Ishikawa (cell line): ENCODE data around the gene SLC2A4.

ENCODE experiments used
- CEBPB ChIP-seq: IDR thresholded peaks from 2 replicates; pipeline ENCODE4 v1.6.1; 2012
- CREB1 ChIP-seq: IDR thresholded peaks from 2 replicates; pipeline ENCODE4 v1.6.1; 2012; ENCODE audit warnings: low read depth
- EGR1 ChIP-seq: IDR thresholded peaks from 2 replicates; pipeline ENCODE4 v1.6.1; 2012
- EP300 ChIP-seq: IDR thresholded peaks from 2 replicates; pipeline ENCODE4 v1.6.1; 2012; ENCODE audit warnings: borderline replicate concordance
- FOXM1 ChIP-seq: IDR thresholded peaks from 2 replicates; pipeline ENCODE4 v1.6.1; 2012; ENCODE audit warnings: low read depth, borderline replicate concordance
- MAX ChIP-seq: IDR thresholded peaks from 2 replicates; pipeline ENCODE4 v1.6.1; 2012
- NFIC ChIP-seq: IDR thresholded peaks from 2 replicates; pipeline ENCODE4 v1.6.1; 2012
- RAD21 ChIP-seq: IDR thresholded peaks from 2 replicates; pipeline ENCODE4 v1.6.1; 2012; ENCODE audit warnings: low read depth
- TAF1 ChIP-seq: IDR thresholded peaks from 2 replicates; pipeline ENCODE4 v1.6.1; 2012; ENCODE audit warnings: low read depth, mild to moderate bottlenecking
- TCF12 ChIP-seq: IDR thresholded peaks from 2 replicates; pipeline ENCODE4 v1.6.1; 2012; ENCODE audit warnings: low read depth
- TEAD4 ChIP-seq: IDR thresholded peaks from 2 replicates; pipeline ENCODE4 v1.6.1; 2012
- YY1 ChIP-seq: IDR thresholded peaks from 2 replicates; pipeline ENCODE4 v1.6.1; 2012; ENCODE audit warnings: low read depth
- ZBTB7A ChIP-seq: IDR thresholded peaks from 2 replicates; pipeline ENCODE4 v1.6.1; 2012; ENCODE audit warnings: low read depth
- TF ChIP-seq, protein P1 (sequence below): IDR thresholded peaks from 2 replicates; pipeline ENCODE4 v1.6.1; 2012
- TF ChIP-seq, protein P2 (sequence below): IDR thresholded peaks from 2 replicates; pipeline ENCODE4 v1.6.1; 2012; ENCODE audit warnings: low read depth, mild to moderate bottlenecking

SLC2A4 gene

GRCh38 chr17:7321466-7321865 is 39.9 kb downstream of the SLC2A4 start:
- TF ChIP-seq, protein P1, sequence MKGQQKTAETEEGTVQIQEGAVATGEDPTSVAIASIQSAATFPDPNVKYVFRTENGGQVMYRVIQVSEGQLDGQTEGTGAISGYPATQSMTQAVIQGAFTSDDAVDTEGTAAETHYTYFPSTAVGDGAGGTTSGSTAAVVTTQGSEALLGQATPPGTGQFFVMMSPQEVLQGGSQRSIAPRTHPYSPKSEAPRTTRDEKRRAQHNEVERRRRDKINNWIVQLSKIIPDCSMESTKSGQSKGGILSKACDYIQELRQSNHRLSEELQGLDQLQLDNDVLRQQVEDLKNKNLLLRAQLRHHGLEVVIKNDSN: no peak
- TF ChIP-seq TEAD4: no peak
- no peak for TF ChIP-seq MAX
- no peak for TF ChIP-seq CEBPB
- TF ChIP-seq, protein P2, sequence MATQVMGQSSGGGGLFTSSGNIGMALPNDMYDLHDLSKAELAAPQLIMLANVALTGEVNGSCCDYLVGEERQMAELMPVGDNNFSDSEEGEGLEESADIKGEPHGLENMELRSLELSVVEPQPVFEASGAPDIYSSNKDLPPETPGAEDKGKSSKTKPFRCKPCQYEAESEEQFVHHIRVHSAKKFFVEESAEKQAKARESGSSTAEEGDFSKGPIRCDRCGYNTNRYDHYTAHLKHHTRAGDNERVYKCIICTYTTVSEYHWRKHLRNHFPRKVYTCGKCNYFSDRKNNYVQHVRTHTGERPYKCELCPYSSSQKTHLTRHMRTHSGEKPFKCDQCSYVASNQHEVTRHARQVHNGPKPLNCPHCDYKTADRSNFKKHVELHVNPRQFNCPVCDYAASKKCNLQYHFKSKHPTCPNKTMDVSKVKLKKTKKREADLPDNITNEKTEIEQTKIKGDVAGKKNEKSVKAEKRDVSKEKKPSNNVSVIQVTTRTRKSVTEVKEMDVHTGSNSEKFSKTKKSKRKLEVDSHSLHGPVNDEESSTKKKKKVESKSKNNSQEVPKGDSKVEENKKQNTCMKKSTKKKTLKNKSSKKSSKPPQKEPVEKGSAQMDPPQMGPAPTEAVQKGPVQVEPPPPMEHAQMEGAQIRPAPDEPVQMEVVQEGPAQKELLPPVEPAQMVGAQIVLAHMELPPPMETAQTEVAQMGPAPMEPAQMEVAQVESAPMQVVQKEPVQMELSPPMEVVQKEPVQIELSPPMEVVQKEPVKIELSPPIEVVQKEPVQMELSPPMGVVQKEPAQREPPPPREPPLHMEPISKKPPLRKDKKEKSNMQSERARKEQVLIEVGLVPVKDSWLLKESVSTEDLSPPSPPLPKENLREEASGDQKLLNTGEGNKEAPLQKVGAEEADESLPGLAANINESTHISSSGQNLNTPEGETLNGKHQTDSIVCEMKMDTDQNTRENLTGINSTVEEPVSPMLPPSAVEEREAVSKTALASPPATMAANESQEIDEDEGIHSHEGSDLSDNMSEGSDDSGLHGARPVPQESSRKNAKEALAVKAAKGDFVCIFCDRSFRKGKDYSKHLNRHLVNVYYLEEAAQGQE: no peak
- TF ChIP-seq FOXM1: no peak
- TF ChIP-seq TAF1: no peak
- no peak for TF ChIP-seq TCF12
- TF ChIP-seq CREB1: no peak
- TF ChIP-seq YY1: no peak
- no peak for TF ChIP-seq ZBTB7A
- TF ChIP-seq EP300: no peak
- no peak for TF ChIP-seq EGR1
- TF ChIP-seq NFIC: no peak
- TF ChIP-seq RAD21: no peak

GRCh38 chr17:7322520-7323194 is 41.1 kb downstream of the SLC2A4 start:
- TF ChIP-seq NFIC (peak; percentile 75), TCF12 (peak; percentile 48; the same call in 1 of the 2 replicates), RAD21 (no peak)

DNA sequence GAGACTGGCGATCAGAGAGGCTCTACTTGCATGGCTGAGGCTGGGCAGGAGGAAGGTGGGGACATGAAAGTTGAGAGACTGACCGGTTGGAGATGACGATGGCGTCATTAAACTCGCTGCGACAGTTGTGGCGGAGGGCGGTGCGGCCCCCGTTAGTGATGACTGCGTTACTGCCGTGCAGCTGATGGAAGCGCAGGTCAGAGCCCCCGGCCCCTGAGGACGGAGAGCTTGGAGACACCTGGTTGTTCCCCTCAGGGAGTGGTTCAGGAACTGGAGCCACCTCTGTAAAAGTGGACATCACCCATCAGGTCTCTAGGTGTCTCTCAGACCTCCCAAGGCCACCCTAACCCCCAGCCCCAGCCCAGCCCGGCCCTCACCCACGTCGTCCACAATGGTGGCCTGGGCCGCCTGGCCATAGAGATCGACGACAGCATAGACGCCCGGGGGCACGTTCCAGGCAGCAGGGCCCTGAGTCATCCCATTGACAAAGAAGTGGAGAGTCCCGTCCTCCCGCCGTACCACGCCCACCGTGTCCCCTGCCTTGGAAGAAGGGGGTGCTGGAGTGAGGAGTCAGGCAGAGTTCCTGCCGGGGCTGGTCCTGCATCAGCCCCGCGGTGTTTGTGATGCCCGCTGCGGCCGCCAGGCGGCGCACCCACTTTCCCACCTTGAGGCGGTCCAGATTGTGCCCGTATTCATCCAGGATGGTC is 42.4 kb downstream of the SLC2A4 start:
- no peak for TF ChIP-seq TAF1
- no peak for TF ChIP-seq NFIC
- no peak for TF ChIP-seq TCF12
- no peak for TF ChIP-seq EP300
- TF ChIP-seq TEAD4: no peak
- TF ChIP-seq, protein P1: no peak
- no peak for TF ChIP-seq YY1
- TF ChIP-seq CEBPB: no peak
- no peak for TF ChIP-seq FOXM1

DNA sequence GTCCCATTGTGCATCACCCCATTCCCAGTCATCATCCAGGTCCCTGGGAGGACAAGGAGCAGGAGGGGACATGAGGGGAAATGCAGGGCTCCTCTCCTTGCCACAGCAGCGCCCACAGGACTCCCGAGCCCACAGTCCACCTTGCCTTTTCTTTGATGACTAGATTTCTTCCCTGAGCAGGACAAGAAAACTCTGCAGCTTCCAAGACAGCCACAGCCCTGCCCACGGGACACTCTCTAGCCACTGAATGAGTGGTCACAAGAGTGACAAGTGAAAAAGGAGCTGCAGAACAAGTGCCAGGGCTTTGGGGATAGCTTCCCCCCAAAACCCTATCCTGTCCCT is 42.9 kb downstream of the SLC2A4 start:
- TF ChIP-seq RAD21 (no peak), CEBPB (no peak)

- TF ChIP-seq, protein P2: no peak
- TF ChIP-seq MAX: no peak
- TF ChIP-seq, protein P1: no peak
- TF ChIP-seq CREB1: no peak
- TF ChIP-seq NFIC: no peak
- no peak for TF ChIP-seq ZBTB7A
- TF ChIP-seq FOXM1: no peak
- no peak for TF ChIP-seq TEAD4
- no peak for TF ChIP-seq RAD21
Measured at GRCh38 chr17:7325031-7325528, 43.6 kb downstream of the SLC2A4 start.

GRCh38 chr17:7326186-7326585 is 44.7 kb downstream of the SLC2A4 start:
- no peak for TF ChIP-seq YY1
- TF ChIP-seq NFIC: no peak
- TF ChIP-seq, protein P2: no peak
- no peak for TF ChIP-seq EGR1
- no peak for TF ChIP-seq CEBPB
- TF ChIP-seq RAD21: no peak
- no peak for TF ChIP-seq CREB1
- no peak for TF ChIP-seq MAX
- TF ChIP-seq TAF1: no peak
- TF ChIP-seq, protein P1: no peak
- no peak for TF ChIP-seq TCF12
- no peak for TF ChIP-seq FOXM1
